Stomach (tissue), 4 donors: ENCODE data around the gene KIAA1210.

Source experiments
- POLR2A ChIP-seq, 4 donors: fragments of 450-650 bp; IDR thresholded peaks; one replicate each; pipeline ENCODE4 v1.6.1; 2016; ENCODE audit warnings: antibody characterized with exemption in 4 of 4, control low read depth in 2 of 4, mild to moderate bottlenecking in 1 of 4, moderate library complexity in 1 of 4
- POLR2AphosphoS5 ChIP-seq, 3 donors: sonication (generic); formaldehyde crosslinking; IDR thresholded peaks; one replicate each; pipeline ENCODE4 v1.6.1; 2016; ENCODE audit warnings: antibody characterized with exemption in 3 of 3
- TF ChIP-seq, protein P1 (sequence below), 7 experiments: fragments of 450-650 bp in 4 of 7; fragments of 200-600 bp in 3 of 7; sonication (generic) in 3 of 7; IDR thresholded peaks; one replicate each; pipeline ENCODE4 v1.5.1; 2016 to 2019; ENCODE audit warnings: antibody characterized with exemption in 7 of 7, control low read depth in 2 of 7, mild to moderate bottlenecking in 1 of 7

DNA sequence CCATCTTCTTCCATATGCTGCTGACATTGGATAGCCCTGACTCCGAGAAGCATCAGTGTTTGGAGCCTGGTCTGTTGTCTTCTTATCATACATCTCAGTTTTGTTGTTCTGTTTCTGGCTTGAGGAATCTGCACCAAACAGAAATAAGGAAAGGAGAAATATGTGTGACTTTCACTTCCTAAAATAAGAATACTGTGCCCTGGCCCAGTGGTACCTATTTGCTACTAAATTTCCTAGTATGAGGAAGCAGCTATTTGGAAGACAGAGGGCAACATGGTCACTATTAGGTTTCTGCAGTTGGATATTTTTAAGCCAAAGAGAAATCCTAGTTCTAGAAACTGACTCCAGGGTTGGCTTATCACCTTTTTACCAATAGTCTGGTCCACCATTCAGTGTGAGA, 38.0 kb downstream of the KIAA1210 start:
- TF ChIP-seq, protein P1, sequence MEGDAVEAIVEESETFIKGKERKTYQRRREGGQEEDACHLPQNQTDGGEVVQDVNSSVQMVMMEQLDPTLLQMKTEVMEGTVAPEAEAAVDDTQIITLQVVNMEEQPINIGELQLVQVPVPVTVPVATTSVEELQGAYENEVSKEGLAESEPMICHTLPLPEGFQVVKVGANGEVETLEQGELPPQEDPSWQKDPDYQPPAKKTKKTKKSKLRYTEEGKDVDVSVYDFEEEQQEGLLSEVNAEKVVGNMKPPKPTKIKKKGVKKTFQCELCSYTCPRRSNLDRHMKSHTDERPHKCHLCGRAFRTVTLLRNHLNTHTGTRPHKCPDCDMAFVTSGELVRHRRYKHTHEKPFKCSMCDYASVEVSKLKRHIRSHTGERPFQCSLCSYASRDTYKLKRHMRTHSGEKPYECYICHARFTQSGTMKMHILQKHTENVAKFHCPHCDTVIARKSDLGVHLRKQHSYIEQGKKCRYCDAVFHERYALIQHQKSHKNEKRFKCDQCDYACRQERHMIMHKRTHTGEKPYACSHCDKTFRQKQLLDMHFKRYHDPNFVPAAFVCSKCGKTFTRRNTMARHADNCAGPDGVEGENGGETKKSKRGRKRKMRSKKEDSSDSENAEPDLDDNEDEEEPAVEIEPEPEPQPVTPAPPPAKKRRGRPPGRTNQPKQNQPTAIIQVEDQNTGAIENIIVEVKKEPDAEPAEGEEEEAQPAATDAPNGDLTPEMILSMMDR (IDR thresholded peaks at IDR 0.05), result no peak
- no peak for TF ChIP-seq POLR2AphosphoS5 (IDR thresholded peaks at IDR 0.05)
- no peak for TF ChIP-seq POLR2A (IDR thresholded peaks at IDR 0.05)
